Astrocyte (in vitro differentiated cells and primary cell): ENCODE results near the gene FAM131A.

Experiments used
- EZH2 ChIP-seq: IDR thresholded peaks from 2 replicates; pipeline ENCODE4 v1.6.1; 2012; ENCODE audit warnings: mild to moderate bottlenecking, low read length, inconsistent platforms; ENCODE audit not compliant: insufficient read depth
- TF ChIP-seq, protein P1 (sequence below): IDR thresholded peaks from 2 replicates; pipeline ENCODE4 v1.5.1; 2011; ENCODE audit warnings: low read depth, mild to moderate bottlenecking, inconsistent platforms, low read length, moderate library complexity; ENCODE audit not compliant: insufficient read depth

DNA sequence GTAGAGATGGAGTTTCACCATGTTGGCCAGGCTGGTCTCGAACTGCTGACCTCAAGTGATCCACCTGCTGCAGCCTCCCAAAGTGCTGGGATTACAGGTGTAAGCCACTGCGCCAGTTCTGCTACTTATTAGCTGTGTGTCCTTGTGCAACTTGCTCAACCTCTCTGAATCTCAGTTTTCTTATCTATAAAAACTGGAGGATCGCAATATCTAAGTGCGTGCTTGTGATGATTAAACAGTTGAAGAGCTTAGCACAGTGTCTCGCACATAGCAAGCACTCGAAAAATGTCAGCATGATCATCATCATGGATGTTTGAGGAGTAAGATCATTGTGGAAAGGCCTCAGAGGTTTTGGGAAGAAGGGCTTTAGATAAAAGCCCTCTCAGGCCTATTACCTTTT is 13.2 kb downstream of the FAM131A start:
- TF ChIP-seq, protein P1, sequence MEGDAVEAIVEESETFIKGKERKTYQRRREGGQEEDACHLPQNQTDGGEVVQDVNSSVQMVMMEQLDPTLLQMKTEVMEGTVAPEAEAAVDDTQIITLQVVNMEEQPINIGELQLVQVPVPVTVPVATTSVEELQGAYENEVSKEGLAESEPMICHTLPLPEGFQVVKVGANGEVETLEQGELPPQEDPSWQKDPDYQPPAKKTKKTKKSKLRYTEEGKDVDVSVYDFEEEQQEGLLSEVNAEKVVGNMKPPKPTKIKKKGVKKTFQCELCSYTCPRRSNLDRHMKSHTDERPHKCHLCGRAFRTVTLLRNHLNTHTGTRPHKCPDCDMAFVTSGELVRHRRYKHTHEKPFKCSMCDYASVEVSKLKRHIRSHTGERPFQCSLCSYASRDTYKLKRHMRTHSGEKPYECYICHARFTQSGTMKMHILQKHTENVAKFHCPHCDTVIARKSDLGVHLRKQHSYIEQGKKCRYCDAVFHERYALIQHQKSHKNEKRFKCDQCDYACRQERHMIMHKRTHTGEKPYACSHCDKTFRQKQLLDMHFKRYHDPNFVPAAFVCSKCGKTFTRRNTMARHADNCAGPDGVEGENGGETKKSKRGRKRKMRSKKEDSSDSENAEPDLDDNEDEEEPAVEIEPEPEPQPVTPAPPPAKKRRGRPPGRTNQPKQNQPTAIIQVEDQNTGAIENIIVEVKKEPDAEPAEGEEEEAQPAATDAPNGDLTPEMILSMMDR, result no peak
- no peak for TF ChIP-seq EZH2
